Measurements from ENCODE around the gene ANTKMT. TPM values are rescaled to one million over a fixed set of nuclear protein-coding genes. Genes with fewer than 3 reads are reported as not detected.
A peak's percentile ranks its signal among the peaks of the same experiment; 100 is the strongest.

The ANTKMT gene
- total and polyA plus RNA-seq, 2 of the 8 experiments (the other 6 are each of a cell fraction or from before 2014, with no cell fraction given): 26.5 to 26.6 TPM

- Histone ChIP-seq H3K14ac (ENCODE audit: insufficient read length) (no peak overlapping the region), H2BK15ac (ENCODE audit: low read length) (0 out of 2 replicates have a peak overlapping the region, but pooled peaks have one; percentile 81), H2BK120ac (replicated peaks; ENCODE audit: low read depth, low read length) (no peak overlapping the region), H3K4me1 (replicated peaks in 1 of 4; ENCODE audit: control insufficient read depth in 3 of 4, insufficient read depth in 4 of 4, low read length in 3 of 4) (peaks cover 0 to 9% (median 5%) of the 10 kb centered on the region in 4 experiments; a peak in 4 of 7 replicates), H3K4ac (replicated peaks; ENCODE audit: insufficient read length, low read depth, low read length) (no peak overlapping the region), H3K56ac (replicated peaks; ENCODE audit: insufficient read length, low read depth, low read length) (no peak overlapping the region), H3K27me3 (replicated peaks in 1 of 4; ENCODE audit: control insufficient read depth in 3 of 4, extremely low read depth in 1 of 4, insufficient read depth in 3 of 4, low read length in 3 of 4) (peaks cover 38 to 70% (median 56%) of the 10 kb centered on the region in 4 experiments), H4K8ac (ENCODE audit: extremely low read depth, insufficient read depth, low read length) (no peak overlapping the region), H3K4me3 (ENCODE audit: extremely low read depth in 1 of 4, insufficient read depth in 2 of 4, low read depth in 3 of 4, low read length in 4 of 4) (no peak overlapping the region), H3K27ac (ENCODE audit: low read depth, low read length) (no peak overlapping the region), H2AK5ac (ENCODE audit: low read depth, low read length) (no peak overlapping the region), H4K20me1 (replicated peaks in 1 of 2; ENCODE audit: control insufficient read depth in 1 of 2, insufficient read depth in 2 of 2, low read length in 2 of 2) (peaks cover 3 to 18% of the 10 kb centered on the region in 2 experiments), H3K79me1 (ENCODE audit: low read depth, low read length) (no peaks in the 10 kb centered on the region), H3K18ac (ENCODE audit: extremely low read depth, low read length) (no peak overlapping the region), H2BK5ac (ENCODE audit: low read depth, low read length) (no peak overlapping the region), H2AFZ (ENCODE audit: low read length) (no peak overlapping the region), H4K91ac (replicated peaks; ENCODE audit: insufficient read length, low read length) (no peak overlapping the region), H3K23me2 (ENCODE audit: low read depth, low read length) (peaks cover 12% of the 10 kb centered on the region; the same call in 1 of the 2 replicates), H3K9me3 (ENCODE audit: insufficient read depth in 2 of 2, low read depth in 1 of 2, low read length in 1 of 2) (no peaks in the 10 kb centered on the region), H2BK12ac (ENCODE audit: low read depth, low read length) (no peak overlapping the region), H3K4me2 (ENCODE audit: insufficient read depth in 1 of 2, low read depth in 2 of 2, low read length in 2 of 2) (no peak overlapping the region), H2BK20ac (ENCODE audit: low read length) (no peak overlapping the region), H4K5ac (ENCODE audit: insufficient read length, low read depth, low read length) (no peak overlapping the region), H3K79me2 (ENCODE audit: control insufficient read depth in 1 of 2, insufficient read depth in 2 of 2, low read length in 2 of 2) (no peaks in the 10 kb centered on the region), H3K36me3 (ENCODE audit: control insufficient read depth in 2 of 4, insufficient read depth in 4 of 4, low read length in 3 of 4) (no peaks in the 10 kb centered on the region), H3K9ac (replicated peaks in 1 of 4; ENCODE audit: extremely low read depth in 1 of 4, low read depth in 3 of 4, low read length in 3 of 4) (no peak overlapping the region), H3K23ac (ENCODE audit: insufficient read length) (no peak overlapping the region)
- TF ChIP-seq JUN (IDR thresholded peaks at IDR 0.05; ENCODE audit: low read depth, low read length): no peak
- no peak for TF ChIP-seq TAF1 (IDR thresholded peaks at IDR 0.05; ENCODE audit: low read depth, low read length)
- TF ChIP-seq SUZ12 (IDR thresholded peaks at IDR 0.05; ENCODE audit: low read length): no peak
- no peak for TF ChIP-seq SRF (IDR thresholded peaks at IDR 0.05; ENCODE audit: low read depth, low read length)
- TF ChIP-seq NRF1 (IDR thresholded peaks at IDR 0.05; ENCODE audit: low read depth, low read length): no peak
- TF ChIP-seq RFX5 (IDR thresholded peaks at IDR 0.05; ENCODE audit: borderline replicate concordance, low read depth, low read length): no peak
- no peak for TF ChIP-seq SP2 (IDR thresholded peaks at IDR 0.05; ENCODE audit: low read length)
- ChIA-PET POLR2A (ENCODE audit: partially characterized antibody) (interaction anchor here (1.0 to 20.9 kb wide), 5 partner anchors 11 to 54 kb away, joined by 3 to 353 read pairs (median 3); partner anchors contain the start of genes ANTKMT, CCDC78 and HAGHL), CTCF (ENCODE audit: partially characterized antibody) (interaction anchor here (0.7 to 33.4 kb wide), 9 partner anchors 8 to 367 kb away, joined by 3 to 977 read pairs (median 5); partner anchors contain the start of genes ANTKMT, CCDC78, CHTF18 and CIAO3)
- no peak for DNase-seq (ENCODE audit: low read depth in 1 of 2, low spot score in 2 of 2)
- no peak for FAIRE-seq
- 74% methylated on average over 3 of the region's 3 CpGs; no CpG with 5 or more reads in 1 of the 2 experiments for WGBS, 2 experiments (ENCODE audit: extremely low coverage in 1 of 2, insufficient coverage in 1 of 2, insufficient read length in 1 of 2, insufficient replicate concordance in 2 of 2, low coverage in 1 of 2, low lambda C conversion rate in 2 of 2, missing lambda C conversion rate in 1 of 2)
Observed at GRCh38 chr16:708019-708418, 12.9 kb upstream of the ANTKMT start.
